A673 (cell line): ENCODE results near the gene GATAD2A. TPM values are rescaled to one million over a fixed set of nuclear protein-coding genes. Genes with fewer than 3 reads are reported as not detected.
"Not testable (repeated sequence)": the region's sequence is repeated elsewhere in the genome, so short reads cannot be mapped to it uniquely, and the experiment has no call there.

Experiments
- BruUV-seq: library from RNA; stranded (reverse); fragments of 400-500 nt; replicated peaks from 2 replicates; lab custom pipeline; 2021; lab: Mats Ljungman, UMichigan
- CTCF ChIA-PET: fragments of 300-600 bp; sonication (Branson Sonifier 250); formaldehyde crosslinking; loops from one replicate; lab custom pipeline; 2022; ENCODE audit warnings: antibody characterized with exemption; lab: Charles Lee
- POLR2A ChIA-PET: fragments of 300-600 bp; sonication (Branson Sonifier 250); formaldehyde crosslinking; loops from one replicate; lab custom pipeline; 2022; ENCODE audit warnings: antibody characterized with exemption; ENCODE audit not compliant: low non-redundant PET; lab: Charles Lee
- DNase-seq: peaks from one replicate; pipeline ENCODE4 v3.0.0-alpha.2; 2015; ENCODE audit warnings: low spot score
- H3K27ac ChIP-seq: fragments of 200-600 bp; sonication (generic); 2 replicates; pipeline ENCODE4 v1.5.1; 2016; ENCODE audit warnings: mixed run types, low read depth, mild to moderate bottlenecking, mixed read lengths, antibody characterized with exemption, low read length; ENCODE audit not compliant: poor library complexity, severe bottlenecking
- H3K27me3 ChIP-seq: fragments of 200-600 bp; sonication (generic); replicated peaks from 2 replicates; pipeline ENCODE4 v1.6.1; 2017; ENCODE audit warnings: mixed run types, low read depth, mild to moderate bottlenecking, mixed read lengths, antibody characterized with exemption, low read length; ENCODE audit not compliant: insufficient read depth, poor library complexity
- H3K36me3 ChIP-seq: fragments of 200-600 bp; sonication (generic); 2 replicates; pipeline ENCODE4 v1.6.1; 2016; ENCODE audit warnings: mixed run types, mild to moderate bottlenecking, mixed read lengths, antibody characterized with exemption, low read length; ENCODE audit not compliant: insufficient read depth, poor library complexity, severe bottlenecking
- H3K4me1 ChIP-seq: fragments of 200-600 bp; sonication (generic); 2 replicates; pipeline ENCODE4 v1.6.1; 2017; ENCODE audit warnings: mixed run types, mild to moderate bottlenecking, mixed read lengths, antibody characterized with exemption, low read length; ENCODE audit not compliant: insufficient read depth, poor library complexity, severe bottlenecking
- H3K4me3 ChIP-seq: fragments of 200-600 bp; sonication (generic); 2 replicates; pipeline ENCODE4 v1.5.1; 2016; ENCODE audit warnings: low read depth, mixed run types, mild to moderate bottlenecking, mixed read lengths, low read length; ENCODE audit not compliant: poor library complexity, severe bottlenecking
- H3K9me3 ChIP-seq: fragments of 200-600 bp; sonication (generic); 2 replicates; pipeline ENCODE4 v1.6.1; 2016; ENCODE audit warnings: mixed run types, low read depth, mild to moderate bottlenecking, mixed read lengths, antibody characterized with exemption, low read length; ENCODE audit not compliant: poor library complexity, severe bottlenecking
- CTCF ChIP-seq: fragments of 300-800, 200-600 bp; sonication (generic); conservative IDR thresholded peaks from 2 replicates; pipeline ENCODE4 v1.5.1; 2017; ENCODE audit warnings: low read depth, mild to moderate bottlenecking, antibody characterized with exemption, low read length, moderate library complexity, mixed read lengths
- EZH2 ChIP-seq: fragments of 200-600 bp; sonication (generic); IDR thresholded peaks from 2 replicates; pipeline ENCODE4 v1.6.1; 2017; ENCODE audit warnings: borderline replicate concordance, low read depth, mild to moderate bottlenecking, mixed read lengths, antibody characterized with exemption, low read length; ENCODE audit not compliant: poor library complexity, severe bottlenecking
- intact Hi-C: fragments of 100-400 bp; cut with micrococcal nuclease; formaldehyde crosslinking; loops from one replicate; pipeline ENCODE4 v1.10.0; 2022; ENCODE audit not compliant: unreplicated experiment
- total RNA-seq: library from RNA; stranded (reverse); gene quantifications from 2 replicates; pipeline ENCODE4 v1.2.3, GENCODE V29; 2021

Gene GATAD2A
- total RNA-seq, 1 experiment from 2014 or later = 218 TPM

- DNase-seq = no peak
- H3K9me3 ChIP-seq = no peaks in the 10 kb centered on the region
- CTCF ChIA-PET = no interaction called here
- H3K4me1 ChIP-seq = peaks cover 23% of the 10 kb centered on the region
- POLR2A ChIA-PET = no interaction called here
- TSS peak; percentile 16 for BruUV-seq
- no peaks in the 10 kb centered on the region for H3K27me3 ChIP-seq
- no peak overlapping the region for H3K4me3 ChIP-seq
- intact Hi-C loops = no loop called here
- no peaks in the 10 kb centered on the region for H3K36me3 ChIP-seq
- peak overlapping the region; percentile 58 for H3K27ac ChIP-seq
- TF ChIP-seq EZH2 (no peak), CTCF (no peak)
These were observed 16.6 kb upstream of the GATAD2A start for GRCh38 chr19:19388568-19389555.

GRCh38 chr19:19389683-19390082 is 15.8 kb upstream of the GATAD2A start:
- H3K9me3 ChIP-seq, DNase-seq, CTCF ChIA-PET, BruUV-seq, intact Hi-C loops, POLR2A ChIA-PET, H3K36me3 ChIP-seq, H3K27me3 ChIP-seq, H3K4me3 ChIP-seq: not testable (repeated sequence)
- peaks cover 25% of the 10 kb centered on the region for H3K4me1 ChIP-seq
- peak overlapping the region; percentile 58 for H3K27ac ChIP-seq

GRCh38 chr19:19394333-19394732 is 11.1 kb upstream of the GATAD2A start:
- POLR2A ChIA-PET, H3K9me3 ChIP-seq, H3K27ac ChIP-seq, H3K36me3 ChIP-seq, CTCF ChIA-PET, intact Hi-C loops, DNase-seq, BruUV-seq, H3K27me3 ChIP-seq, H3K4me3 ChIP-seq: not testable (repeated sequence)
- H3K4me1 ChIP-seq = peaks cover 10% of the 10 kb centered on the region

- intact Hi-C loops = no loop called here
- Histone ChIP-seq H3K4me1 (peaks cover 28% of the 10 kb centered on the region), H3K27me3 (no peaks in the 10 kb centered on the region), H3K9me3 (no peaks in the 10 kb centered on the region), H3K27ac (peak overlapping the region; percentile 49), H3K4me3 (no peak overlapping the region), H3K36me3 (no peaks in the 10 kb centered on the region)
- TF ChIP-seq CTCF (no peak), EZH2 (no peak)
- DNase-seq = peak; percentile 59
- ChIA-PET CTCF (interaction anchor here (1.3 kb wide), 1 partner anchor 90 kb away, joined by 6 read pairs; no protein-coding TSS in a partner anchor), POLR2A (no interaction called here)
- BruUV-seq = no TSS peak
These were observed 5.6 kb upstream of the GATAD2A start for GRCh38 chr19:19399733-19400433.
